ENCODE results near the gene DMBX1. TPM values are rescaled to one million over a fixed set of nuclear protein-coding genes. Genes with fewer than 3 reads are reported as not detected.

The DMBX1 gene
- total and polyA plus RNA-seq, 2 of the 13 experiments (the other 11 are each of a cell fraction or from before 2014, with no cell fraction given) = not detected

DNA sequence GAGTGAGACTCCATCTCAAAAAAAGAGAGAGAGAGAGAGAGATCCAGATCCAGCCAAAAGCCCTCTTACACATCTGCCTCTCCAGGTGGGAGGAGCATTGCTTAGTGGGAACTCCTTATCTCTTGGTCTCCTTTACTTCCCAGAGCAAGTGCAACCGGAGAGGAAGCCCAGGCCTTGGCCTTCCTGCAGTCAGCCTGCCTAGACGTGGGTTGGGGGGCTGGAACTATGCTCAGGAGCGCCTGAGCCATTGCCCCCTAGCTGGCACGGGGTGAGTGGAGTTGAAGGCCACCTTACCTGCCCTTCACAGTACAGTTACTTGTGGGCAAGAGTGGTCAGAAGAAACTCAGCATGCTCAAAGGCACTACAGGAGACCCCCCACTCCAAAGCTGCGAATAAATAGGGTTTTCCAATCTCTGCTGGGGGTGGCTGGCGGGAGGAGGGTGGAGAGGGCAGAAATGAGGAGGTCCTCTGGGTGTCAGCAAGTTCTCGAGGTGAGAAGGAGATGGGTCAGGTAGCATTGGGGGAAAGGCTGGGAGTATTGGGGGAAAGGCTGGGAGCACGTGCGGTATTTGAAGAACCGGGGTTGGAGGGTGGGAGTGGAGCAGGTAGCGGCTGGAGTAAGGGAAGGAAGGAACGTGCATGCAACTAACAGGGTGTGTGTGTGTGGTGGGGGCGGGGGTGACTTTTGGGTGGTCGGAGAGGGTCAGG lies 4.7 kb upstream of the DMBX1 start:
- ATAC-seq = no peak
- POLR2A ChIA-PET = no interaction called here
- peaks cover 12 to 59% of the 10 kb centered on the region in 2 experiments; a peak in 4 of 5 replicates for H3K27me3 ChIP-seq (ENCODE audit: control insufficient read depth in 1 of 2, insufficient read depth in 2 of 2, low read length in 2 of 2)
- H3K4me2 ChIP-seq (ENCODE audit: low read depth, low read length) = no peak overlapping the region
- peaks cover 12% of the 10 kb centered on the region; the same call in 1 of the 2 replicates for H3K4me1 ChIP-seq (ENCODE audit: insufficient read depth, low read length)
- no peak overlapping the region for H3K4me3 ChIP-seq (replicated peaks in 1 of 3; ENCODE audit: insufficient read depth in 1 of 3, low read depth in 2 of 3, low read length in 3 of 3)
- H3K27ac ChIP-seq (ENCODE audit: extremely low read length, insufficient read depth, low read length) = no peak overlapping the region
- FAIRE-seq = no peak
- BruUV-seq (replicated peaks) = no TSS peak
- 32% methylated on average over 13 of the region's 14 CpGs for WGBS (ENCODE audit: low lambda C conversion rate)
- no peaks in the 10 kb centered on the region for H4K20me1 ChIP-seq (ENCODE audit: insufficient read depth, low read length)
- no peak overlapping the region for H3K9ac ChIP-seq (ENCODE audit: insufficient read depth, low read depth, low read length)
- no peaks in the 10 kb centered on the region for H3K79me2 ChIP-seq (ENCODE audit: insufficient read depth, low read length)
- H2AFZ ChIP-seq (ENCODE audit: low read length) = no peak overlapping the region
- no peaks in the 10 kb centered on the region for H3K36me3 ChIP-seq (replicated peaks in 1 of 2; ENCODE audit: control insufficient read depth in 1 of 2, insufficient read depth in 2 of 2, low read length in 2 of 2)
- H3K9me3 ChIP-seq (ENCODE audit: low read length) = no peaks in the 10 kb centered on the region
- no peak for TF ChIP-seq RBAK (CRISPR knock-in tag; IDR thresholded peaks at IDR 0.05)
- no peak for TF ChIP-seq ZMYM3 (CRISPR knock-in tag; IDR thresholded peaks at IDR 0.05)
- TF ChIP-seq SP1 (IDR thresholded peaks at IDR 0.05) = no peak
- no peak for TF ChIP-seq SP1 (CRISPR knock-in tag; IDR thresholded peaks at IDR 0.05)
- TF ChIP-seq EZH2 (conservative IDR thresholded peaks at IDR 0.05; ENCODE audit: low read depth, low read length) = no peak
- in situ Hi-C loops (cut with HindIII; ENCODE audit: extremely low pct_ligation_motif_present, low pct_unique_long_range_greater_than_20kb) = no loop called here
- CTCF ChIA-PET (ENCODE audit: low intra/inter-chr PET ratio, low total read pairs) = no interaction called here
- DNase-seq (ENCODE audit: low spot score) = no peak
- intact Hi-C loops (cut with micrococcal nuclease; ENCODE audit: unreplicated experiment) = no loop called here

DNA sequence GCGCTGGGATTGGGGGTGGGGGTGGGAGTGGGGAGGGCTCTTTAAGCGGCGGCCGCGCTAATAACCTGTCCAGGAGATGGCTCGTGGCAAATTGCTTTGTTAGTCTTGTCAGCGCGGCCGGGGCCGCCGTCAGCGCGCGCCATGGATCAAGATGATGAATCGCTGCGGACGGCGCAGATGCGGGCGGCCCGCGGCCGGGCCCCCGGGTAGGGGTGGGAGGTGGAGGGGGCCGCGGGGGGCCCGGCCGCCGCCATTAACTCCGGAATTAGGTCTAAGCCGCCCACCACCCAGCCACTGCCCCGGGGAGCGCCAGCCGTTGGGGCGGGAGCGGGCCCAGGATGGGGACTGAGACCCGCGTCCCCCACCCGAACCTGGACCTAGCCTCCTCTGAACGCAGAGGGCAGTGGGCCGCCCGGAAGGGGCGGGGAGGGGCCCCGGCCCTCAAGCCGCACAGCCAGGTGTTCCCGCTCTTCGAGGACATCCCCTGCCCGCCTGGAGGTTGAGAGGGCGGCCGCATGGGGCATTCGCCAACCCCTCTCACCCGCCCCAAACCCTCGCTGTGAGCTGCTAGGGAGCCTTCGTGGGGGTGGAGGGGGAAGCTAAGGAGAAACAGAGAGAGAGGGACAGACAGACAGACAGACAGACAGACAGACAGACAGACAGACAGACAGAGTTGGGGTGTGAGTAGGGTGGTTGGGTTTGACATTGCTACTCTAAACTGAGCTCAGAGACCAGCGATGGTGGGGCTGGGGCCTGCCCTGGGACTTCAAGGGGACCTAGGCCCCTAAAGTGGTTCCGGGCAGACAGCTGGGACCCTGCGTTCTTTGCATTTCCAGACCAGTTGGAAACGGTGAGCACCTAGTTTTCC lies 3.8 kb upstream of the DMBX1 start:
- CTCF ChIA-PET (ENCODE audit: low intra/inter-chr PET ratio, low total read pairs) = no interaction called here
- Histone ChIP-seq H3K9me3 (ENCODE audit: low read length) (no peaks in the 10 kb centered on the region), H3K4me3 (replicated peaks in 1 of 3; ENCODE audit: insufficient read depth in 1 of 3, low read depth in 2 of 3, low read length in 3 of 3) (no peak overlapping the region), H3K4me2 (ENCODE audit: low read depth, low read length) (no peak overlapping the region), H4K20me1 (ENCODE audit: insufficient read depth, low read length) (0 out of 2 replicates have a peak, but pooled peaks cover 2% of the 10 kb centered on the region), H3K36me3 (replicated peaks in 1 of 2; ENCODE audit: control insufficient read depth in 1 of 2, insufficient read depth in 2 of 2, low read length in 2 of 2) (no peaks in the 10 kb centered on the region), H3K27ac (ENCODE audit: extremely low read length, insufficient read depth, low read length) (no peak overlapping the region), H2AFZ (ENCODE audit: low read length) (no peak overlapping the region), H3K27me3 (ENCODE audit: control insufficient read depth in 1 of 2, insufficient read depth in 2 of 2, low read length in 2 of 2) (peaks cover 14 to 67% of the 10 kb centered on the region in 2 experiments; a peak in 4 of 5 replicates), H3K4me1 (ENCODE audit: insufficient read depth, low read length) (peaks cover 7% of the 10 kb centered on the region; the same call in 1 of the 2 replicates), H3K9ac (ENCODE audit: insufficient read depth, low read depth, low read length) (no peak overlapping the region), H3K79me2 (ENCODE audit: insufficient read depth, low read length) (no peaks in the 10 kb centered on the region)
- BruUV-seq (replicated peaks) = no TSS peak
- no peak for FAIRE-seq
- no peak for ATAC-seq
- WGBS (ENCODE audit: low lambda C conversion rate) = 44% methylated on average over 32 of the region's 58 CpGs
- POLR2A ChIA-PET = no interaction called here
- intact Hi-C loops (cut with micrococcal nuclease; ENCODE audit: unreplicated experiment) = no loop called here
- DNase-seq (ENCODE audit: low spot score) = no peak
- in situ Hi-C loops (cut with HindIII; ENCODE audit: extremely low pct_ligation_motif_present, low pct_unique_long_range_greater_than_20kb) = no loop called here
- TF ChIP-seq ELF3 (CRISPR knock-in tag; IDR thresholded peaks at IDR 0.05) = no peak
- TF ChIP-seq HNRNPK (IDR thresholded peaks at IDR 0.05; ENCODE audit: low read depth, low read length, poor library complexity, severe bottlenecking) = no peak
- TF ChIP-seq ZNF781 (CRISPR knock-in tag; IDR thresholded peaks at IDR 0.05; ENCODE audit: borderline replicate concordance, not compliant biosample characterization) = no peak
- no peak for TF ChIP-seq HOXA7 (CRISPR knock-in tag; IDR thresholded peaks at IDR 0.05)
- TF ChIP-seq ZNF644 (CRISPR knock-in tag; IDR thresholded peaks at IDR 0.05; ENCODE audit: low read depth) = no peak
- TF ChIP-seq, protein P1, sequence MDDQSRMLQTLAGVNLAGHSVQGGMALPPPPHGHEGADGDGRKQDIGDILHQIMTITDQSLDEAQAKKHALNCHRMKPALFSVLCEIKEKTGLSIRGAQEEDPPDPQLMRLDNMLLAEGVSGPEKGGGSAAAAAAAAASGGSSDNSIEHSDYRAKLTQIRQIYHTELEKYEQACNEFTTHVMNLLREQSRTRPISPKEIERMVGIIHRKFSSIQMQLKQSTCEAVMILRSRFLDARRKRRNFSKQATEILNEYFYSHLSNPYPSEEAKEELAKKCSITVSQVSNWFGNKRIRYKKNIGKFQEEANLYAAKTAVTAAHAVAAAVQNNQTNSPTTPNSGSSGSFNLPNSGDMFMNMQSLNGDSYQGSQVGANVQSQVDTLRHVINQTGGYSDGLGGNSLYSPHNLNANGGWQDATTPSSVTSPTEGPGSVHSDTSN (CRISPR knock-in tag; IDR thresholded peaks at IDR 0.05; ENCODE audit: borderline replicate concordance) = no peak
- TF ChIP-seq ARHGAP35 (CRISPR knock-in tag; IDR thresholded peaks at IDR 0.05; ENCODE audit: borderline replicate concordance) = no peak
- TF ChIP-seq TBX2 (CRISPR knock-in tag; IDR thresholded peaks at IDR 0.05; ENCODE audit: borderline replicate concordance) = no peak
- TF ChIP-seq, protein P2, sequence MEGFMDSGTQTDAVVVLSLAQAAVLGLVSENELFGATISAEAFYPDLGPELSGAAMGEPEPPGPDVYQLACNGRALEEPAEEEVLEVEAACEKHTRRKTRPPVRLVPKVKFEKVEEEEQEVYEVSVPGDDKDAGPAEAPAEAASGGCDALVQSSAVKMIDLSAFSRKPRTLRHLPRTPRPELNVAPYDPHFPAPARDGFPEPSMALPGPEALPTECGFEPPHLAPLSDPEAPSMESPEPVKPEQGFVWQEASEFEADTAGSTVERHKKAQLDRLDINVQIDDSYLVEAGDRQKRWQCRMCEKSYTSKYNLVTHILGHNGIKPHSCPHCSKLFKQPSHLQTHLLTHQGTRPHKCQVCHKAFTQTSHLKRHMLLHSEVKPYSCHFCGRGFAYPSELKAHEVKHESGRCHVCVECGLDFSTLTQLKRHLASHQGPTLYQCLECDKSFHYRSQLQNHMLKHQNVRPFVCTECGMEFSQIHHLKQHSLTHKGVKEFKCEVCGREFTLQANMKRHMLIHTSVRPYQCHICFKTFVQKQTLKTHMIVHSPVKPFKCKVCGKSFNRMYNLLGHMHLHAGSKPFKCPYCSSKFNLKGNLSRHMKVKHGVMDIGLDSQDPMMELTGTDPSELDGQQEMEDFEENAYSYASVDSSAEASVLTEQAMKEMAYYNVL (CRISPR knock-in tag; IDR thresholded peaks at IDR 0.05; ENCODE audit: borderline replicate concordance) = no peak
